ENCODE data around the gene CCDC28B.

Gene CCDC28B

DNA sequence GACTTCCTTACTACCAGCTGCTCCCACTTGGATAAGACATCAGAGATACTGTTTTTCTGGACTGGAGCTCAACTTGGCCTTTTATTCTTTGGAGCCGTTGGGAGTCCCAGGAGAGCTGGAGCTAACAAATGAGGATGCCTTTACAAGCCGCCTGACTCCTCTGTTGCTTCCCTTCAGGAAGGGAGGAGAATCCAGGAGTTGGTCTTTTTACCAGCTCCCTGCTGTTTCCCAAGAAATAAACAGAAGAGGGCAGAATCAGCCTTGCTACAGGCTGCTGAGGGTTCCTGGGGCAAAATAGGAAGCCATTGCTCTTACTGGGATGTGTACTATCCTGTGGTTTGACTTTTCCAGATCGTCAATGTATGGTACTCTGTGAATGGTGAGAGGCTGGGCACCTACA is 23.3 kb downstream of the CCDC28B start:
- peak; percentile 0; the same call in 1 of the 2 replicates for TF ChIP-seq RAD21 (IDR thresholded peaks at IDR 0.05; ENCODE audit: low read depth)
- TF ChIP-seq, protein P1, sequence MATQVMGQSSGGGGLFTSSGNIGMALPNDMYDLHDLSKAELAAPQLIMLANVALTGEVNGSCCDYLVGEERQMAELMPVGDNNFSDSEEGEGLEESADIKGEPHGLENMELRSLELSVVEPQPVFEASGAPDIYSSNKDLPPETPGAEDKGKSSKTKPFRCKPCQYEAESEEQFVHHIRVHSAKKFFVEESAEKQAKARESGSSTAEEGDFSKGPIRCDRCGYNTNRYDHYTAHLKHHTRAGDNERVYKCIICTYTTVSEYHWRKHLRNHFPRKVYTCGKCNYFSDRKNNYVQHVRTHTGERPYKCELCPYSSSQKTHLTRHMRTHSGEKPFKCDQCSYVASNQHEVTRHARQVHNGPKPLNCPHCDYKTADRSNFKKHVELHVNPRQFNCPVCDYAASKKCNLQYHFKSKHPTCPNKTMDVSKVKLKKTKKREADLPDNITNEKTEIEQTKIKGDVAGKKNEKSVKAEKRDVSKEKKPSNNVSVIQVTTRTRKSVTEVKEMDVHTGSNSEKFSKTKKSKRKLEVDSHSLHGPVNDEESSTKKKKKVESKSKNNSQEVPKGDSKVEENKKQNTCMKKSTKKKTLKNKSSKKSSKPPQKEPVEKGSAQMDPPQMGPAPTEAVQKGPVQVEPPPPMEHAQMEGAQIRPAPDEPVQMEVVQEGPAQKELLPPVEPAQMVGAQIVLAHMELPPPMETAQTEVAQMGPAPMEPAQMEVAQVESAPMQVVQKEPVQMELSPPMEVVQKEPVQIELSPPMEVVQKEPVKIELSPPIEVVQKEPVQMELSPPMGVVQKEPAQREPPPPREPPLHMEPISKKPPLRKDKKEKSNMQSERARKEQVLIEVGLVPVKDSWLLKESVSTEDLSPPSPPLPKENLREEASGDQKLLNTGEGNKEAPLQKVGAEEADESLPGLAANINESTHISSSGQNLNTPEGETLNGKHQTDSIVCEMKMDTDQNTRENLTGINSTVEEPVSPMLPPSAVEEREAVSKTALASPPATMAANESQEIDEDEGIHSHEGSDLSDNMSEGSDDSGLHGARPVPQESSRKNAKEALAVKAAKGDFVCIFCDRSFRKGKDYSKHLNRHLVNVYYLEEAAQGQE (IDR thresholded peaks at IDR 0.05; ENCODE audit: low read depth), result no peak

DNA sequence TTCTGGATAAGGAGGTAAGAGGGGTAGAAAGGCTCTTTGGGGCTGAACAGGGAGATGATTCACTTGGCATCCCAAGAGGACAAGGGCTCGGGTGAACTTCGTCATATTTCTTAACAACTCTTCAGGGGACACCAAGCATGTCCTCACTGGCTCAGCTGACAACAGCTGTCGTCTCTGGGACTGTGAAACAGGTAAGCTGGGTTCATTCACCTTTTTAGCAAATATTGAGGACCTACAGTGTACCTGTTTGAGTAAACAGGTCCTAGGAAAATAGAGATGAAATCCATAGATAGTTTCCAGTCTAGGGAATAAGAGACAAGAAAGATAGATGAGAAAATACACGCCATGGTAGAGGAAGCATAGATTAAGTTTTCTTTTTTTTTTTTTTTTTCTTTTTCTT is 23.9 kb downstream of the CCDC28B start:
- TF ChIP-seq NFIC (IDR thresholded peaks at IDR 0.05) (no peak), EP300 (IDR thresholded peaks at IDR 0.05; ENCODE audit: borderline replicate concordance) (no peak), ZBTB7A (IDR thresholded peaks at IDR 0.05; ENCODE audit: low read depth) (no peak), CEBPB (IDR thresholded peaks at IDR 0.05) (no peak), CREB1 (IDR thresholded peaks at IDR 0.05; ENCODE audit: low read depth) (no peak), YY1 (IDR thresholded peaks at IDR 0.05; ENCODE audit: low read depth) (no peak), TEAD4 (IDR thresholded peaks at IDR 0.05) (no peak), TAF1 (IDR thresholded peaks at IDR 0.05; ENCODE audit: low read depth) (no peak), RAD21 (IDR thresholded peaks at IDR 0.05; ENCODE audit: low read depth) (no peak), TCF12 (IDR thresholded peaks at IDR 0.05; ENCODE audit: low read depth) (no peak), EGR1 (IDR thresholded peaks at IDR 0.05) (no peak), FOXM1 (IDR thresholded peaks at IDR 0.05; ENCODE audit: borderline replicate concordance, low read depth) (no peak)
- TF ChIP-seq, protein P1 (IDR thresholded peaks at IDR 0.05; ENCODE audit: low read depth), result no peak
- TF ChIP-seq, protein P2, sequence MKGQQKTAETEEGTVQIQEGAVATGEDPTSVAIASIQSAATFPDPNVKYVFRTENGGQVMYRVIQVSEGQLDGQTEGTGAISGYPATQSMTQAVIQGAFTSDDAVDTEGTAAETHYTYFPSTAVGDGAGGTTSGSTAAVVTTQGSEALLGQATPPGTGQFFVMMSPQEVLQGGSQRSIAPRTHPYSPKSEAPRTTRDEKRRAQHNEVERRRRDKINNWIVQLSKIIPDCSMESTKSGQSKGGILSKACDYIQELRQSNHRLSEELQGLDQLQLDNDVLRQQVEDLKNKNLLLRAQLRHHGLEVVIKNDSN (IDR thresholded peaks at IDR 0.05), result no peak
- TF ChIP-seq, protein P3, sequence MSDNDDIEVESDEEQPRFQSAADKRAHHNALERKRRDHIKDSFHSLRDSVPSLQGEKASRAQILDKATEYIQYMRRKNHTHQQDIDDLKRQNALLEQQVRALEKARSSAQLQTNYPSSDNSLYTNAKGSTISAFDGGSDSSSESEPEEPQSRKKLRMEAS (IDR thresholded peaks at IDR 0.05), result no peak

DNA sequence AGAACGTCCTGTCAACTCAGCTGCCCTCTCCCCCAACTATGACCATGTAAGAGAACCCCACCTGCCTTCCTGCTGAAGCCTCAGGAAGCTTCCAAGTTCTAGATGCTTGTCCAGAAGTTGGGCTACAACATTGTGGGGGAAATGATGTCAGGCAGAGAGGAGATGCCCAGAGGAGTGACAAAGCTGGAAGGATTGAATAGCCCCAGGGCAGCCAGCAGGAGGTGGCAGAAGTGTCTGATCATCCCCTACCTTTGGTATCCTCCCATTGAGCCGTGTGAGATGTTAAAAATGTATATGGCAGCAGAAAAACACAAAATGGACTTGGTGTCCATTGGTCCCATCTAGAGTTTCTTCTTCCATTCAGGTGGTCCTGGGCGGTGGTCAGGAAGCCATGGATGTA is 28.4 kb downstream of the CCDC28B start:
- TF ChIP-seq, protein P2 (IDR thresholded peaks at IDR 0.05), result no peak
- TF ChIP-seq TCF12 (IDR thresholded peaks at IDR 0.05; ENCODE audit: low read depth) (no peak), TEAD4 (IDR thresholded peaks at IDR 0.05) (no peak), EP300 (IDR thresholded peaks at IDR 0.05; ENCODE audit: borderline replicate concordance) (no peak), CREB1 (IDR thresholded peaks at IDR 0.05; ENCODE audit: low read depth) (no peak), FOXM1 (IDR thresholded peaks at IDR 0.05; ENCODE audit: borderline replicate concordance, low read depth) (no peak), YY1 (IDR thresholded peaks at IDR 0.05; ENCODE audit: low read depth) (no peak), TAF1 (IDR thresholded peaks at IDR 0.05; ENCODE audit: low read depth) (no peak), CEBPB (IDR thresholded peaks at IDR 0.05) (no peak), RAD21 (IDR thresholded peaks at IDR 0.05; ENCODE audit: low read depth) (no peak), NFIC (IDR thresholded peaks at IDR 0.05) (no peak), EGR1 (IDR thresholded peaks at IDR 0.05) (no peak), ZBTB7A (IDR thresholded peaks at IDR 0.05; ENCODE audit: low read depth) (no peak)
- TF ChIP-seq, protein P1 (IDR thresholded peaks at IDR 0.05; ENCODE audit: low read depth), result no peak
- TF ChIP-seq, protein P3 (IDR thresholded peaks at IDR 0.05), result no peak

DNA sequence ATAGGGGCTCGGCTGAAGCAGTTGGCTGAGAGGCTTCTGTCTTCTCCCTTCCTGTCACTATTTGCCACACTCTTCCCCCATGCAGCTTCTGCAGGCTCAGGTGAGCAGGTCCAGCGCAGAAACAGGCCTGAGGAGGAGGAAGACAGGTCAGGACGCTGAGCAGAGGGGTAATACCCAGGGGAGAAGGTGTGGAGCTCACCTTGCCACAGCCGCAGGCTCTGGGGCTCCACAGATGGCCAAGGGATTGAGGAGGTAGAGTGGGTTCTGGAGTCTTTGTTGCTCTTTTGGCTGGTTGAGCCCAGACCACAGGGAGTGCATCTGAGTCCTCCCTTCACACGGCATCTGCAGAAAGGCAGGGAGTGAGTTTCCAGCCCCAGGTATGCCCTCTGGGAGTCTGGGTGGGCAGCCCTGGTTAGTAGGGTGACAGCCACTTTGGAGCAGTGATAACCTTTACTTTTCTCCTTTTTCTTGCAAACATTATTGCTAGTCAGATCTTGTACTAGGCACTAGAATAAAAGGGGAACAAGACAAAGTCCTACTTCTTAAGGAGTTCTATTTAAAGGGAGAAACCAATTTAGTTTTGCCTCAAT is 31.5 kb downstream of the CCDC28B start:
- no peak for TF ChIP-seq TCF12 (IDR thresholded peaks at IDR 0.05; ENCODE audit: low read depth)
- TF ChIP-seq NFIC (IDR thresholded peaks at IDR 0.05), result no peak
- TF ChIP-seq ZBTB7A (IDR thresholded peaks at IDR 0.05; ENCODE audit: low read depth), result no peak
- TF ChIP-seq, protein P2 (IDR thresholded peaks at IDR 0.05), result no peak
- TF ChIP-seq EP300 (IDR thresholded peaks at IDR 0.05; ENCODE audit: borderline replicate concordance), result no peak
- TF ChIP-seq CREB1 (IDR thresholded peaks at IDR 0.05; ENCODE audit: low read depth), result no peak
- TF ChIP-seq FOXM1 (IDR thresholded peaks at IDR 0.05; ENCODE audit: borderline replicate concordance, low read depth), result no peak
- TF ChIP-seq YY1 (IDR thresholded peaks at IDR 0.05; ENCODE audit: low read depth), result no peak
- TF ChIP-seq TEAD4 (IDR thresholded peaks at IDR 0.05), result no peak
